HG03575 (cell line): ENCODE results near the gene PC.

Experiments
- ATAC-seq: cut with Tn5 transposase; IDR thresholded peaks from one replicate; pipeline ENCODE4 v1.9.1; 2021; ENCODE audit not compliant: unreplicated experiment, insufficient number of reproducible peaks, low FRiP score; ENCODE audit errors: extremely low read depth

PC gene

GRCh38 chr11:66918741-66919140 is 39.4 kb downstream of the PC start:
- no peak for ATAC-seq

- no peak for ATAC-seq
Measured at GRCh38 chr11:66915866-66916265, 42.3 kb downstream of the PC start.

- no peak for ATAC-seq
Measured at GRCh38 chr11:66915046-66915832, 42.9 kb downstream of the PC start.

- no peak for ATAC-seq
Measured at GRCh38 chr11:66914505-66914904, 43.7 kb downstream of the PC start.

- no peak for ATAC-seq
Measured at GRCh38 chr11:66912911-66913310, 45.3 kb downstream of the PC start.

- no peak for ATAC-seq
Measured at GRCh38 chr11:66912361-66912760, 45.8 kb downstream of the PC start.

- ATAC-seq, result no peak
Measured at GRCh38 chr11:66910669-66911068, 47.5 kb downstream of the PC start.

- no peak for ATAC-seq
Measured at GRCh38 chr11:66910016-66910415, 48.2 kb downstream of the PC start.

- no peak for ATAC-seq
Measured at GRCh38 chr11:66909181-66909580, 49.0 kb downstream of the PC start.

GRCh38 chr11:66907751-66908630 is 50.2 kb downstream of the PC start:
- no peak for ATAC-seq

- ATAC-seq, result no peak
Measured at GRCh38 chr11:66906061-66906733, 52.0 kb downstream of the PC start.

- ATAC-seq, result no peak
Measured at GRCh38 chr11:66905631-66906030, 52.6 kb downstream of the PC start.

GRCh38 chr11:66904981-66905521 is 53.1 kb downstream of the PC start:
- ATAC-seq, result no peak

GRCh38 chr11:66904561-66904960 is 53.6 kb downstream of the PC start:
- no peak for ATAC-seq

- no peak for ATAC-seq
Measured at GRCh38 chr11:66904055-66904454, 54.1 kb downstream of the PC start.

GRCh38 chr11:66902486-66903177 is 55.6 kb downstream of the PC start:
- no peak for ATAC-seq

GRCh38 chr11:66901964-66902390 is 56.2 kb downstream of the PC start:
- ATAC-seq, result no peak

GRCh38 chr11:66894141-66894540 is 64.0 kb downstream of the PC start:
- ATAC-seq, result no peak

GRCh38 chr11:66892911-66893310 is 65.3 kb downstream of the PC start:
- ATAC-seq, result no peak
